HG03521 (cell line): ENCODE data around the gene LYPD6B.

ENCODE experiments used
- ATAC-seq: cut with Tn5 transposase; IDR thresholded peaks from one replicate; pipeline ENCODE4 v1.9.1; 2021; ENCODE audit warnings: mild to moderate bottlenecking, moderate library complexity; ENCODE audit not compliant: unreplicated experiment

The LYPD6B gene

GRCh38 chr2:149068996-149069888 lies 30.7 kb downstream of the LYPD6B start:
- no peak for ATAC-seq

DNA sequence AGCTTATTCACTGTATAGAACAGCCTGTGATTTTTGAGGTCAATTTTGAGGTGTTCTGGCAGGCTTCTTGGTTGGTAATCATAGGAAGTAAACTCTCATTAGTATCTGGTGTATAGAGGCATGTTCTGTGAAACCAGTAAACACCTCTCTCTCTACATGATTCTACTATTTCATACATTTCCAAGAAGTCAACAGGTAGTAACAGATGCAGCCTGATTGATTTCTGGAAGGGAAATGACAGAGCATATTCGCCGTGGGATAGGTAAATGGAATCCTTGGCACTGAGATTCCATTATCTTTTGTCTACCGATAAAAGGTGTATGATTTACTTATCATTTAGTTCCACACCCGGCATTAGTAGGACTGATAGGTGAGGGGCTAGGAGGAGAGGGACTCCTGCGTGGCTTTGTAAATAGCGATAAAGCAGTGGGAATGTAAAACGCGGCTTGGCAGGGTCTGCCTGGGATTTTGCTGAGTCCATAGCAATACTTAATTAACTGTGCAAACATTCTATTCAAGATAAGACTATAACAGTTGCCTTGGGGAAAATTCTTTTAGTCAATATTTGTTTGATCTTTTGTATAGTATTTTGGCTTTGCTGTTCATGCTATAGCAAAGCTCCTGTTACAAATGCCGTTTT lies 32.3 kb downstream of the LYPD6B start:
- no peak for ATAC-seq

- ATAC-seq = no peak
Measured at GRCh38 chr2:149075105-149075504, 36.6 kb downstream of the LYPD6B start.

- no peak for ATAC-seq
Measured at GRCh38 chr2:149075853-149076252, 37.4 kb downstream of the LYPD6B start.

GRCh38 chr2:149076863-149077412 lies 38.4 kb downstream of the LYPD6B start:
- ATAC-seq = no peak

GRCh38 chr2:149077861-149078260 lies 39.4 kb downstream of the LYPD6B start:
- ATAC-seq = no peak

GRCh38 chr2:149080099-149080498 lies 41.6 kb downstream of the LYPD6B start:
- ATAC-seq = no peak

DNA sequence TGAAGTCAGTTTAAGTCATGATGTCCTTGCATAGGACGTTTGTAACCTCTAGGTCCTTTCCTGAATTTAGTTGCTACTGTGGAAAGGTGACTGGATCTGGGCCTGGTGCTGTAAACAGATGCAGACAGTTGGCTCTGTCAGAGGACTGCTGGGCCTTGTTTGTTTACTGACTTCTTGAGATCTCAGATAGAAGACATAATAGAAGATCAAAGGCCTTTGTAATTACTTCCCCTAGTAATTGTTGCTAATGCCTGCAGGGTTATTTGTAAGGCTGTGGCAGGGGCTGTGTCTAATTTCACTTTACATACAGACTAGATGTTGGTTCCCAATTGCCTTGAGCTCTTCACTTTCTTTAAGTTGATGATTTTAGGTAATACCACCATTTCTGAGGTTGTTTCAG lies 42.5 kb downstream of the LYPD6B start:
- no peak for ATAC-seq

GRCh38 chr2:149082079-149082478 lies 43.6 kb downstream of the LYPD6B start:
- no peak for ATAC-seq

DNA sequence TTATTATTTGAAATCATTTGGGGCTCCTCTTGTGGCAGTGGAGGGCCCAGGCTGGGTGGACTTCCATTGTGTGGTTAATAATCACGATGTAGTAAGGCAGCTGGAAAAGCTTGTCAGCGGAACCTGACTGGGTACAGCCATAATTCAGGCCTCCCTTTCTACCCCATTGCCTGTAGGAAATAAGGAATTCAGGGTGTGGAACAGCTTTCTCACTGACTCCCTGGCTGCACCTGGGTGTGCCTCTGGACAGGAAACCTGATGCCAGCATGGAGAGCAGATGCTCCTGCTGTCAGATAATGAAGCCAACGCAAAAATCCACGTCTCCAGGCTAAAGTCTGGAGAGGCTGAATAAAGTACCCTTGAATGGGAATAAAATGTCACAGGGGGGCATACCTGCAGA lies 44.2 kb downstream of the LYPD6B start:
- ATAC-seq = no peak

GRCh38 chr2:149084924-149085795 lies 46.7 kb downstream of the LYPD6B start:
- no peak for ATAC-seq

DNA sequence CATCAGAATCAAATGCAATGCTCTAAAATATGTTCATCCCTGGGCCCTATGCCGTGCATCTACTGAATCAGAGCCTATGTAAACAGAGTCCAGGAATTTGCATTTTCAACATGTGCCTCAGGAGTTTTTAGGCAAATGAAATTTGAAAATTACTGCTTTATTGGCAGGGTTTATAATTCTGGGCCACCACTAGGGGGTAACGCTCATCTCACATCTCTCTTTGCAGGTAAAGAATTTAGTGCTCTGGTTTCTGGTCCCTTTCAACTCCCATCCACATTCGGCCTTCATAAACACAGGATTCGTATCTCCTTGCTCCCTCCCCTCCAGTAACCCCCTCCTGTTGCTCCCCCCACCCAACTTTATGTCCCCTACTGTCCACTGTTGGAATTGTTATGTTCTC lies 49.3 kb downstream of the LYPD6B start:
- ATAC-seq = no peak

- ATAC-seq = no peak
Measured at GRCh38 chr2:149089068-149089467, 50.6 kb downstream of the LYPD6B start.

- no peak for ATAC-seq
Measured at GRCh38 chr2:149090706-149091105, 52.2 kb downstream of the LYPD6B start.

DNA sequence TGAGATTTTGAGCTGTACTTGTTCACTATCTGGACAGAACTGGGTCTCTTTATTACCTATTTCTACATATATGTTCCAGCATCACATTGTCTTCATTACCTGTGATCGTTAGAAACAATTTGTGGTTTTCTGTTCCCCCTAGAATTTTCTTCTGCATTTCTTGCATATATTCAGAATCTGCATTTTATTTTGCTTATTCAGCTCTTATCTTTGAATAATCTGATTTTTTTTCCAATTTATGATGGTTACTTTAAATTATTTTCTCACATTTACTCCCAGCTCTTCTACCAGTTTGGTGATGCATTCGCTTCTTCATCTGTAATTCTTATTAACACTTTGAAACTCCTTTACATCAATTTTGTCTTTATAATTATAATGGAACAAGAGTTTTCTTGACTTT lies 55.1 kb downstream of the LYPD6B start:
- ATAC-seq = no peak

GRCh38 chr2:149094217-149095015 lies 55.9 kb downstream of the LYPD6B start:
- no peak for ATAC-seq

GRCh38 chr2:149098701-149099100 lies 60.2 kb downstream of the LYPD6B start:
- ATAC-seq = no peak

DNA sequence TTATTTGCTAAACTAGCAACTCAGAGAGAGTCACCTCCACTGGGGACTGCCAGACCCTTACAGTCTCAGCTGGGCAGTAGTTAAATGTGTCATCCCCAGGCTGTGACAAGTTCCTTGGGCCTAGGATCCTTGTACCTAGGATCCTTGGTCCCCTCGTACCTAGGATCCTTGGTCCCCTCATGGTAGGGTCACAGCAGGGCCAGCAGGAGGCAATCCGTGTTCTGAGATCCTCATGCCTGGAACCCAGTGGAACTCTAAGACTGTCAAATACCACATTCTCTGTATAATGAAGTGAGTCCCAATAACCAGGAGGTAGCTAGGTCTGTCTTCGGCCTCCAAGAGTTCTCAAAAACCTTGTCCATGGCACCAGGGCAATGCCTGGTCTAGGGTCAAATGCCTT lies 60.8 kb downstream of the LYPD6B start:
- ATAC-seq = no peak

DNA sequence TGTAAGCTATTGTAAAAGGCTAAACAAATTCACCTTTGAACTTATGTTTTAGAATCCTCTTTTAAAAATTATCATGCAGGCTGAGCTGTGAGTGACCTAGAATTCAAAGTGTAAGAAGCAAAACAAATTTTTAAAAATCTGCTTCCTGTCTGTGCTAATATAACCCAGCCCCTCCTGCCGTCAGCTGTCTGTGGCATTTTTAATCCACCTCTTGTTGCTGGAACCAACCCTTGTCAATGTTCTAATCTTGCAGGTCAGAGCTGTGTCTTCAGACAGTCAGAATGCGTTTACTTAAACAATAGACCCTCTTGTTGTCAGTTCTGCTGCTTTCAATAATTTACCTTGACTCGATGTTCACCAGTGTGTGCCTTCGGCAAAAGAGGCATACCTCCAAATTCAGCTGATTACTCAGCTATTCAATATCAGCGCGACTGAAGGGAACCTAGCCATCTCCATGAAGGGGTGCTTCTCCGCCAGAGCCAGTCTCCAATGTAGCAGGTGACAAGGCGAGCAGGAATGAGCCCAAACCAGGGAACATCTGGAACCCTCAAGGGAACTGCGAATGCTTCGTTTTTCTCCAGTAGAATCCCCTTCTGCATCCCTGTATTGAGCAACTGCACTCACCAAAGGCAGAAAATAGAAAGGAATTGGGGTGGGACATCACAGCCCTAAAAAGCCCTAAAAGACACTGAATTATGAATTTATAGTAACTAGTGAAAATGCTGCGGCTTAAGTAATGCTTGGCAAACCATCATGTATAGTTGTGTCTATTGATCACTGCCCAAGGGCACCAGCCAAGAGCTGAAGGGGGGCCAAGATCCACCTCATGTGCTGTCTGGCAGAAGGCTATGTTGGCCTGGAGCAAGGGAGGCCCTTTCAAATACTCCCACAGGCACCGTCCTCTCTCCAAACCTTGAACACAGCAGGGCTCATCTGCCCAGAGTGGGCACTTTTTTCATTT lies 62.5 kb downstream of the LYPD6B start:
- ATAC-seq = no peak
